GM19240 (cell line): ENCODE measurements around the gene LPCAT2.

ENCODE experiments used
- DNase-seq: peaks from one replicate; pipeline ENCODE4 v3.0.0; 2011; ENCODE audit warnings: low spot score; ENCODE audit not compliant: insufficient read length

LPCAT2 gene

GRCh38 chr16:55543472-55543871 is 34.6 kb downstream of the LPCAT2 start:
- DNase-seq, result no peak

GRCh38 chr16:55552621-55553020 is 43.7 kb downstream of the LPCAT2 start:
- DNase-seq, result no peak

GRCh38 chr16:55555436-55555835 is 46.6 kb downstream of the LPCAT2 start:
- DNase-seq, result no peak

- DNase-seq, result no peak
Observed at GRCh38 chr16:55557186-55557585, 48.3 kb downstream of the LPCAT2 start.

GRCh38 chr16:55559233-55559632 is 50.4 kb downstream of the LPCAT2 start:
- DNase-seq, result no peak

- no peak for DNase-seq
Observed at GRCh38 chr16:55559933-55560516, 51.2 kb downstream of the LPCAT2 start.

GRCh38 chr16:55561319-55561848 is 52.5 kb downstream of the LPCAT2 start:
- no peak for DNase-seq

- DNase-seq, result no peak
Observed at GRCh38 chr16:55562936-55563335, 54.1 kb downstream of the LPCAT2 start.

GRCh38 chr16:55563797-55564196 is 54.9 kb downstream of the LPCAT2 start:
- DNase-seq, result no peak

- DNase-seq, result no peak
Observed at GRCh38 chr16:55565086-55565485, 56.2 kb downstream of the LPCAT2 start.

GRCh38 chr16:55566432-55567175 is 57.7 kb downstream of the LPCAT2 start, which contains the start of gene CAPNS2:
CAPNS2 (plus strand) TSS chr16:55566684; CDS start chr16:55566757, 73 bp downstream.
- no peak for DNase-seq

- DNase-seq, result no peak
Observed at GRCh38 chr16:55567382-55567781, 58.5 kb downstream of the LPCAT2 start.

- no peak for DNase-seq
Observed at GRCh38 chr16:55568207-55568606, 59.3 kb downstream of the LPCAT2 start.

- DNase-seq, result no peak
Observed at GRCh38 chr16:55569025-55569424, 60.2 kb downstream of the LPCAT2 start.

- no peak for DNase-seq
Observed at GRCh38 chr16:55570159-55570558, 61.3 kb downstream of the LPCAT2 start.

GRCh38 chr16:55571191-55571897 is 62.5 kb downstream of the LPCAT2 start:
- no peak for DNase-seq

- DNase-seq, result no peak
Observed at GRCh38 chr16:55572439-55572838, 63.6 kb downstream of the LPCAT2 start.

GRCh38 chr16:55574811-55575210 is 65.9 kb downstream of the LPCAT2 start:
- no peak for DNase-seq

- no peak for DNase-seq
Observed at GRCh38 chr16:55575496-55575895, 66.6 kb downstream of the LPCAT2 start.

- no peak for DNase-seq
Observed at GRCh38 chr16:55576384-55576783, 67.5 kb downstream of the LPCAT2 start.

GRCh38 chr16:55577887-55578286 is 69.0 kb downstream of the LPCAT2 start:
- DNase-seq, result no peak

GRCh38 chr16:55585631-55586030 is 76.8 kb downstream of the LPCAT2 start:
- no peak for DNase-seq
